CD4-positive, alpha-beta T cell treated with Interferon gamma for 1 hour (primary cell): Measurements from ENCODE around the gene PRR35.

ENCODE experiments used
- DNase-seq: peaks from one replicate; pipeline ENCODE4 v3.0.0-alpha.2; 2020

The PRR35 gene

DNA sequence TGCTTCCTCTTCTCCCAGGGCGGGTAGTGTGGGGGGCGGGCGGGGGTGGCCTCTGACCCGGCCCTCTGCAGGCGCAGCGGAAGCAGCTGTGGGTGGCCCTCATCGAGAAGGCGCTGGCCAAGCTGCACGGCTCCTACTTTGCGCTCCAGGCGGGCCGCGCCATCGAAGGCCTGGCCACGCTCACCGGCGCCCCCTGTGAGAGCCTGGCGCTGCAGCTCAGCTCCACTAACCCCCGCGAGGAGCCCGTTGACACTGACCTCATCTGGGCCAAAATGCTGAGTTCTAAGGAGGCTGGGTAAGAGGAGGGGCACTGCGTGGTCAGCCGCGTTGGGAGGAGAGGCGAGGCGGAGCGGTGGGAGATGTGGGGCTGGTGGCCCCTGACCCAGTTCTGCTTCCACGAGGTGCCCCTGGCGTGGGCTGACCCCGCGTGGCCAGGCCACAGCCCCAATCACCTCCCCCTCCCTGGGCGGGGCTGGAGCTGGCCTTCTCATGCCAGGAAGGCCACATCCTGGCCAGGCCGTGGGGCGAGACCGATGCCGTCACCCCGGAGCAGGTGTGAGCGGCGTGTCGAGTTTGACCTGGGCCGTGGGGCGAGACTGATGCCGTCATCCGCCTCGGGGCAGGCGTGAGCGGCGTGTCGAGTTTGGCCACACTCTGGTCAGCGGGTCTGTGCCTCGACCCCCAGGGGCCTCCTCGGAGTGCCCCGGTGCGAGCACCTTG lies 10.5 kb upstream of the PRR35 start:
- DNase-seq: no peak

DNA sequence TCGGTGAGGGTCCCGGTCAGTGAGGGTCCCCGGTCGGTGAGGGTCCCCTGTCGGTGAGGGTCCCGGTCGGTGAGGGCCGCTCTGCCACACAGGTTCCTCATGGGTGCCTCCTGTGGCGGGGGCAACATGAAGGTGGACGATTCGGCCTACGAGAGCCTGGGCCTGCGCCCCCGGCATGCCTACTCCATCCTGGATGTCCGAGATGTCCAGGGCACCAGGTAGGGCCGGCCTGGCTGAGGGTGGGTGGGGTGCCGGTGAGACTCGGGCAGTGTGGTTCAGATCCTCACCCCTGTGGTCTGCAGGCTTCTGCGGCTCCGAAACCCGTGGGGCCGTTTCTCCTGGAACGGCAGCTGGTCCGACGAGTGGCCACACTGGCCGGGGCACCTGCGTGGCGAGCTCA lies 9.0 kb upstream of the PRR35 start:
- no peak for DNase-seq

DNA sequence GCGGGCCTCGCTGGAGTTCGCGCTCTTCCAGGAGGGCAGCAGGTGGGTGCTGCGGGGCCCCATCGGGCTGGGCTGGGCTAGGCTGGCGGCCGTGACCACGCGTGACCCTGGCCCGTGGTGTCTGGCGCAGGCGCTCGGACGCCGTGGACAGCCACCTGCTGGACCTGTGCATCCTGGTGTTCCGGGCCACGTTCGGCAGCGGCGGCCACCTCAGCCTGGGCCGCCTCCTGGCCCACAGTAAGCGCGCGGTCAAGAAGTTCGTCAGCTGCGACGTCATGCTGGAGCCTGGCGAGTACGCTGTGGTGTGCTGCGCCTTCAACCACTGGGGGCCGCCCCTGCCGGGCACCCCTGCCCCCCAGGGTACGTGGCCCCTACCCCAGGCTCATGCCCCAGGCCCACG lies 8.0 kb upstream of the PRR35 start:
- no peak for DNase-seq

DNA sequence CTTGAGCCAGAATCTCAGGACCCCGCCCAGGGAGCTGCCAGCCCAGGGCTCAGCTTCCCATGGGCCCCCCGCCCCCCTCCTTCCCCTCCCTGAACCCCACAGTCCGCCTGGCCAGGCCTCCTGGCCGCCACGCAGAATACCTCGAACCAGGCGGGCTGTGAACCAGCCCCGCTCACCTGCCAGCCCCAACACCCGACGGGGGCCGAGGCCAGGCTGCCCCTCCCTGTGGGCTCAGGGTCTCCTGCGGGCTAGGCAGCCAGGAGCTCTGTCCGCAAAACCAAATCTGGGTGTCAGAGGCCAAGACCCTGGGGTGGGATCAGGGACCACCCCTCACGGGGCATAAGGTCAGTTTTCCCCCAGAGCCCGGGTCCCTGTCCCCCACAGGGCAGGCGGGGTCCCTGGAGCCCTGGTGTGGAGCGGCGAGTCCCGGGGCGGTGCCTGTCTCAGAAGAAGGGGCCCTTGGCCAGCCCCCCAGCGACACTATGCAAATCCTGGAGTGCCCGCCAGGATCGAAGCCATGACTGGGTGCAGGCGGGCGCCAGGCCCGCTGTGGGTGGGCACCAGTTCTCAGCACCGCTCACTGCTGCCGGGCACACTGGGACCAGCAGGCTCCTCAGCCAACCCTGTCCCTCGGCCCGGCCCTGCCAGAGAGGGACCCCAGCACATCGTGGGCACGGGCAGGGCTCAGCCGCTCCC lies 6.4 kb upstream of the PRR35 start:
- DNase-seq: no peak

DNA sequence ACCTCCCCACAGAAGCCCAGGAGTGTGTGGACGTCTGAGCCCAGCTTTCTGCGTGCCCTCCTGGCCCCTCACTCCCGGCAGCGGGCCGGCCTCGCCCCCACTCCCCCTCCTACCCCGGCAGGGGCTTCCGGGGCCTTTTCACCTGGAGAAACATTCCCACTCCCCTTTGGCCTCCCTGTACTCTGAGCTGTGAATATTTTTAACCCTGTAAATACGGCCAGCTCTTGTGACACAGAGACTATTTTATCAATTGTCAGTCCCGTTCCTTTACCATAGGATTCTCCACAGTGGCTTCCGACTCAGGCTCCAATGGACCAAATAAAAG lies 5.9 kb upstream of the PRR35 start:
- no peak for DNase-seq

DNA sequence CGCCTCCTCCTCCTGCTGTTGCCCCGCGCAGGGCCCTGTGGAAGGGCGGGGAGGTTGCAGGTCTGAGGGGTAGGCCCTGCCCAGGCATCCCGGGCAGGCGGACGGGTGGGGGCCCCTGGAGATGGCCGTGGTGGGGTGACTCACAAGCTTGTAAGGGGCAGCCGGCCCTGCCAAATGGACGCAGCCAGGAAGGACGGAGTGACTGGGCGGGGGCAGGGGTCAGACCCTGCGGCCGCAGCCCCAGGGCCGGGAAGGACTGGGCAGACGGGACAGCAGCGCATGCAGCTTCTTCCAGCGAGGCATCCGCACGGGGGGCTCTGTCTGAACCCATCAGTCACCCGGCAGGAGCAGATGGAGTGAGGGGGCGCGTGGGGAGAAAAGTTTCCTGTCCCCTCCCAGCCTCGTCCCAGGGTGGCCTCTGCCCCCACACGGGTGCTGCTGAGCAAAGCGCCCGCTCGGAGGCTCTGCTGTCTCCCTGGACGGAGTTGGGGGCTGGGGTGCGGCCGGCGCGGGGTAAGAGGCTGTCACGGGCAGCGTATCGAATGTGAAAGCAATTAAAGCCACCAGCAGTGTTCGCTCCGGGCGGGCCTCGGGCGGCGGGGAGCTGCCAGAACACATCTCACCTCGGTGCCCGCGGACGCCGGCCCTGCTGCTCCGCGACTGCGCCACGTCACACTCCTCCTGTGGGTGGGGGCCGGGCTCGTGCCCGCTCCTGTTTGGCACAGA lies 5.4 kb upstream of the PRR35 start:
- DNase-seq: no peak

DNA sequence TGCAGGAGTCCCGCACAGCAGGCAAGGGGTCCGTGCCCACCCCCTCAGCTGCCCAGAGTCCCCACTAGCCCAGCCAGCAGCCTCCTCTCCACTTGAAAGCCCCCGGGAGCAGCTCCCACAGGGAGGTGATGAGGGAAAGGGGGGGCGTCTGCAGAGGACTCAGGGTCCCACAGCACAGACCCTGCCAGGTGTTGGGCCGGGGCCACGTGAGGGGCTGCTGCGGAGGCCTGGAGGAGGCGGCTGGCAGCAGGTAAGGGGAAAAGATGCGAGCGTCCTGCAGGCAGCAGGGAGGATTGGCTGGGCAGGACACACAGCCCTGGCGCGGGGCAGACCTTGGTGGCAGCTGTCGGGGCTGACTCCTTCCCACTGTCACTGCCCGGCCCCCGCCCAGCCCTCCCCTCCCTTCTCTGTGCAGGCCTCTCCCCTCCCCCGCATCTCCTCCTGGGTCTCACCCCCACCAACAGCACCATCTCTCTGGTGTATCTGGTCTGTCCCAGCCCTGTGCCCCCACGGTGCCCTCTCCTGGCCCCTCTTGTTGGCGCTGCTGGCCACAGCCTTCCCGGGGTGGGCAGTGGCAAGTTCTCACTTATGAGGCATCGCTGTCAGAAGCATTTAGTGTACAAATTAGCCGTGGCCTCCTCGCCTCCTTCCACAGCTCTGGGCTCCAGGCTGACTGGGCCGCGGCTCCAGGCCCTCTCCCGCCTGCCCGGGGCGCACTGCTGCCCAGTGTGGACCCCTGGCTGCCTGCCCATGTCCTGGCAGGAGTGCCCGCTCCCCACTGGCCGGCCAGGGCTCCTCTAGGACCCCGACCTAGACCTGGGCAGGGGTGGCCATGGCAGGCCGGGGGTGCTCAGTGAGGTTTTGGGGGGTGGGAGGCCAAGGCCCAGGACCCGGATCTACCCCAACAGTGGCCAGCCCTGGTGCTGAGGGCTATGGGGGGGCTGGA lies 4.4 kb upstream of the PRR35 start:
- DNase-seq: no peak

DNA sequence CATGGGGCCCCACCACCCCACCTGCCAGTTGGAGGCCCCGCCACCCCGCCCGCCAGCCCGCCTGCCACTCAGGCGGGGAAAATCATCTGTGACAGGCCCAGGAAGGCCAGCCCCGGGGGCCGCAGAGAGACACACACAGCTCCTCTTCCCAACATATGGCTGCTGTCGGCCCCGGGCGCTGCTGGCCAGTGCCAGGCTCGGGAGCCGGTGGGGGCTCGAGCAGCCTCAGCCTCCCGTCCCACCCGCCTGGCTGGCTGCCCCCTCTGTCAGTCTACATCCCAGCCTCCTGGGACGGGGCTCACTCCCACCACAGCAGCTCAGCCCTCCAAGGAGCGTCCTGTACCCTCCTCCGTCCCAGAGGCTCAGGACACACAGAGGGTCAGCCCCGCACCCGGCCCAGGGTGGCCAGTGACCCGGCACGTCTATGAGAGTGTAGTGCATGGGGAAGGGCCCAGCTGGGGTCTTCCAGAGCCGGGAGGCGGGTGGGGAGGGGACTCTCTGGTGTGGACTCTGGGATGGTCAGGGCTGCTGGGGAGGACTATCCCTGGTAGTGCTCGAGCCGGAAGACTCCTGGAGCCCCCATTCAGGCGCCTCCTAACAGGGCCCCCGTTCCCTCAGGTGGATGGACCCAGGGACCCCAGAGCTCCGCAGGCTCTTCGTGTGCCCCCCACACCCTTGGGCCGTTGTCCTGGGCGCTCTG lies 3.6 kb upstream of the PRR35 start:
- DNase-seq: no peak

DNA sequence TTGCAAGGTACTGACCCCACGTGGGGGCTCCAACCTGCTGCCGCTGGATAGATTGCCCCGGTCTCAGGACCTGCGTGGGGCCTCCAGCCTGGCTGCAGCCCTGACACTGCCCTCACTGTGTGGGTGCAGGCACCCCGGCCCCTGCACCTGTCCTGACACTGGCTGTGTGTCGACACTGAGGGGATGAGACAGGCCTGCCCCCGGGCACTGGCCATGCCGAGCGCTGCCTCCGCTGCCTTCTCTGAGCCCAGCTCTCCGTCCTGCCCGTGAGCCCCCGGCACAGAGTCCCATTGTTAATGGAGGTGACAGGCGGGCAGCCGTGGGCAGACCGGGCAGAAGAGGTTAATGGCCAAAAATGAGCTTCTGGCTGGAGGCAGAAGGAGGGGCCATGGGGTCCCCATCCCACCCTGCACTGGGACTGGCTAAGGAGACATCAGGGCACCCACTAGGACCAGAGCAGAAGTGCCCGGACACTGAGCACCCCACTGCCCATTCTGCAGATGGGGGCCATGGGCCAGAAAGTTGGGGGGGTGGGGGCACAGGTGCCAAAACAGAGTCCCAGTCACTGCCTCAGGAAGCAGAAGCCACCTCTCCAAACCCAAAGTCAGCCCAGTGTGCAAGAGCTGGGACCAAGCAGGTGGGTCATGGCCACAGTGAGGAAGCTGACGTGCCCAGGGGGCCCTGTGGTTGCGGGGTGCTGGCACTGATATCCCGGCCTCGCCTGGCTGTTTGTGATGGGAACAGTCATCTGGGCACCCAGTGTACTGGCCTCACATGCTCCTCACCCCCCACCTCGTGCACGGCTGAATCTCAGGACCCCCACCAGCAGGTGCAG lies 2.5 kb upstream of the PRR35 start:
- no peak for DNase-seq

DNA sequence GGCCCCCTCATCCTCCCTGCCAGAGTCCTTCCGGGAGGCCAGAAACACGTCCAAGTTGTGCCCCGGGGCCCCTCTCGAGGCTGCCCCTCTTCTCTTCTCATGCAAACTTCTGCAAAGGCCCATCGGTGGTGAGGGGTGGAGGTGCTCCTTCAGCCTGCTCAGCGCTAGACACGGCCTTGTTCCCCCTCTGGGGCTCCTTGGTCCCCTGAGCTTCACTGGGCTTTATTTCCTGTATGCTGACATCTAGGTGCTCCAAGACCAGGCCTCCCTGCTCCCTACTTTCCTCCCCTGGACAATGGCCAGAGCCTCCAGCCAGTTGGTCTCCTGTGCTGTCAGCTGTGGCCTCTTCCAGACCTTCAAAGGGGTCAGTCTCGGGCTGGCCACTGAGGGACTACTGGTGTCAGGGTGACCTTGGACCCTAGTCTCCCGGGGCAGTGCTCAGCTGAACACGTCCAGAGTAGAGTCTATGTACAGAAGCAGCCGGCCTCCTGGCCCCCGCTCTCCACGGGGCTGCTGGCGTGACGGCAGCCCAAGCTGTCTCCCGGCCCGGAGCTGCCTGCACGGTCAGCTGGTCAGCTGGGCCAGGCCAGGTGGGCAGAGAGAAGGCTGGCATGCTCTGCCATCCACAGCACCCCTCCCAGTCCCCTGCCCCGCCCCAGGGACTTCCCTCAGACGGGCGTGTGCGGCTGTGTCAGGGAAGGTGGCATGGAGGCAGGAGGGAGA lies 1.7 kb upstream of the PRR35 start:
- DNase-seq: no peak

DNA sequence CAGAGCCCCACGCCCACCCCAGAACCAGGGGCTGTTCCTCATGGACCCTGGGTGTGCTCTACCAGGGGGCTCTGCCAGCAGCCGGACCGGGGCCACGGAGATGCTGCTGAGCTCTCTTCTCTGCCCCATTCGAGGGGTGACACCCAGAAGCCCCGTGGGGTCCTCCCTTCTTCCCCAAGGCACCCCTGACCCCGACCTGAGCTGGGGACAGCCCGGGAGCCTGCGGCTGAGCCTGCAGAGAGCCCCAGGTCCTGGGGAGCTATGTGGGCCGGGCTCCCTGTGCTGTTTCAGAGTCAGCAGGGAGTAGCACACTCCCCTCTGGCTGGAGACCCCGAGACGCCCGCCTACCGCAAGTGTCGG lies 1.2 kb upstream of the PRR35 start:
- no peak for DNase-seq

DNA sequence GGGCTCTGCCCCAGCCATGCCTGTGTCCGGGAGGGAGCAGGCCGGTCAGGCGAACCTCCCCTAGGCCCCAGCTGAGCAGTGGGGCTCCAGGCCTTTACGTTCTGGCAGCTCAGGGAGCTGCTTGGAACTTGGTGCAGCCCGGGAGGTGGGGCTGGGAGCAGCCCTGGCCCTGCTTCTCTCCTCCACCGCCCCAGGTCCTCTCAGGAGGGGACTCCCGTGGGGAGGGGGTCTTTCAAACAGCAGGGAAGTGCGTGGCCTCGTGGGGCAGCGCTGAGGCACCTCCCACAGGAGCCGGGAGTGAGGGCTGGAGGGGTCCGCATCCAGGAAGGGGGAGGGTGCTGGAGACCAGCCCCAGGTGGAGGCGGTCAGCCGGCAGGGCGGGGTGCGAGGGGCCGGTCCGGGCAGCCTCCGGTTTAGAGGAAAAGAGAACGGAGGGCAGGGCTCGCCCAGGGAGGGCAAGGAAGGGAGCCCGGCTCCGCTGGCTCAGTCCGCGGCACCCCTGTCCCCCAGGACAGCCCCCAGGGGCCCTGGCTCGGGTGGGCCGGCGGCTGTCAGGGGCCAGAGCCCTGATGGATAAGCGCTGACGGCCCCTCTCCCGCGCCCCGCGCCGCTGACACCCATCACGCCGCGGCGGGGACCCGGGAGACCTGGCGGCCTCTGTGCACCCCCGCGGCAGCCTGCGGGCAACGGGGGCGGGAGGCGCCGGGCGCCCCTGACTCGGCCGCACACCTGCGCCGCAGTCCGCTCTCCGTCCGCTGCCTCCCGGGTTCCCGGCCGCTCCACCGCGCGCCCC lies 587 bp upstream of the PRR35 start:
- DNase-seq: no peak

DNA sequence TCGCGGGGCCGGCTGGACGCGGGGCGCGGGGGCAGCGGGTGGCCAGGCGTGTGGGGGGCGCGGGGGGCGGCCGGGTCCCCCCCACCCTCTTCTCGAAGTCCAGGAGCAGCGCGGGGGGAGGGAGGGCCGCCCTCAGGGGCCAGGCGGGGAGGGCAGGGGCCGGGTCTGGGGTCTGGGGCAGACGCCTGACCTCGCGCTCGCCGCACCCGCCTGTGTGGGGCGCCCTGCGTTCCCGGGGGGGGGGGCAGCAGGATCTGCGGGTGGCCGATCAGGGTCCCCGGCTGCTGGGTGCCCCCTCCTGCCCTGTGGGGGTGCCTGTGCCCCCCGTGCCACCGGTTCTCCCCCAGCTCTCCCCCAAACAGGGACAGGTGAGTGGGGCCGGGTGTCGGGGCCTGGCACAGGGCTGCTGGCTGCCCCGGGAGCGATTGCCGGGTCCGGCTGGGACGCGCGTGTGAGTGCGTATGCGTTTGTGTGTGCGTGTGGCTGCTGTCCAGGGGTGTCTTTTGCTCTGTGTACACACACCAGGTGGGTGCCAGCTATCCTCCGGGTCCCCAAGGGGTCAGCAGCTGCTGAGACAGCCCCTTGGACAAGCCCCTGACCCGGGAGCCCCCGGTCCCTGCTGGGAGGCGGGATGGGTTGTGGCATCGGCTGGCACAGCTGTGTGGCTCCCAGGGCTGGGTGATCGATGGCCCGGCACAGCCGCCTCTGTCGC lies 663 bp downstream of the PRR35 start:
- DNase-seq: no peak

DNA sequence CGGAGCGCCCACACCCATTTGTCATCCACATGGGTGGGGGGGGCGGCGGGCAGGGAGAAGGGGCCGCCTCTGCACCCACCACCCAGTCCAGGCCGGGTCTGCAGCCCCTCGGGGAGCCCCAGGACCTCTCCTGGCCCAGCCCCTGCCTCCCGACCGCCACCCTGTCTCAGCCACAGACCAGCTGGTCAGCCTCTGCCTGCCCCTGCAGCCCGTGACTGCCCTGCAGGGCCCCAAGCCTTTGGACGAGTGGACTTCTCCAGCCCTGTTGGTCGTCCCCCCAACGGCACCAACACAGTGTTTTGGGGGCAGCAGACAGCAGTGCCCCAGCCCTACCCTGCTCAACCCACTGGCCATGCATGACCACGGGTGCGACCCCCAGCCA lies 1.2 kb downstream of the PRR35 start:
- DNase-seq: no peak

DNA sequence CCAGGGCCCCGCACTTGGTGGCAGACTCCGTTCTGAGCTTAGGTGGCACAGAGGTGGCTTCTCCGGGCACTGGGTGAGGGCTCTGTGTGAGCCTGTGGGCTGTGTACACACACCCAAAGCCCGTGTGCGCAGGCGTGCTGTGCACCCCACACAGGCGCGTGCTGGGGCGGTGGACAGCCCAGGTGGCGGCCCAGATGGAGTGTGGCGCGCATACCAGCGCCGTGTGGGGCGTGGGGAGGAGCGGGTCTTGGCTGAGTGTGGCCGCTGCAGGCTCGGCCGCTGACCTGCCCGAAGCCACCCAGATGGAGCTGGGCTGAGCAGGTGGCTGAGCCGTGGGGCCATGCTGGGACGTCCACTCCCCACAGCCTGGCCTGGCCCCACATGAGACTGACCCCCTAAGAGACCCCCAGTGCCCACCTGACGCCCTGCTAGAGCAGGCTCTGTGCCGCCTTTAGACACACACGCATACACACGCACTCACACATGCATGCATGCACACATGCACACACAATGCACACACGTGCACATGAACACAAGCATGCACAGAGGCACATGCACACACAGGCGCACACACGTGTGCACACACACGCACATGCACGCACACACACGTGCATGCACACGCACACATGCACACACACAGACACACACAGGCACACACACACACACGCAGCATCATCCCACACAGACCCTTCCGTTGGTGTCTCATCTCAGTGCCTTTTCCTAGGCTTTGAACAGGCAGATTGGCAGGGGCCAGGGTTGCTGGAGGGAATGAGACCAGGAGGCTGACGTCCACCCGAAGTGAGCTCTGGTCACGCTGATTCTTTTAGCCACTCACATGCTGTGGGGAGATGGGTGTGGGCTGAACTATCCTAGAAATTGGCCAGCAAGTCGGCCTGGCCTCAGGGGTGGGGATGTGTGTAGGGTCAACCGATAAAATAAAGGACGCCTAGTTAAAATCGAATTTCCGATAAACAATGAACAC lies 2.1 kb downstream of the PRR35 start:
- no peak for DNase-seq

DNA sequence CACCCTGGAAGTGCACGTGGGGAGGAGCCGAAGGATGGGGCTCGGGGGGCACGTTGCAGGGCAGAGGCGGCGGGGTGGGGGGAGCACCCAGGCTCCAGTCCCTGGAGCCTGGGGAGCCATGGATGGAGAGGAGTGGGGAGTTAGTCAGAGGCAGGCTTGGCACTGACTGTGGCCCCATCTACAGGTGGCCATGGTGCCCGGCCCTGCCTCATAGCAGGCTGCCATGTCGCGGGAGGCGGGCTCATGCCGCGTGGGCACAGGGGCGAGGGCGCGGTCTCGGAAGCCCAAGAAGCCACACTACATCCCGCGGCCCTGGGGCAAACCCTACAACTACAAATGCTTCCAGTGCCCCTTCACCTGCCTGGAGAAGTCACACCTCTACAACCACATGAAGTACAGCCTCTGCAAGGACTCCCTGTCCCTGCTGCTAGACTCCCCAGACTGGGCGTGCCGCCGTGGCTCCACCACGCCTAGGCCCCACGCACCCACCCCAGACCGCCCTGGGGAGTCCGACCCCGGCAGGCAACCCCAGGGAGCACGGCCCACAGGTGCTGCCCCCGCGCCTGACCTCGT lies 3.0 kb downstream of the PRR35 start:
- no peak for DNase-seq

DNA sequence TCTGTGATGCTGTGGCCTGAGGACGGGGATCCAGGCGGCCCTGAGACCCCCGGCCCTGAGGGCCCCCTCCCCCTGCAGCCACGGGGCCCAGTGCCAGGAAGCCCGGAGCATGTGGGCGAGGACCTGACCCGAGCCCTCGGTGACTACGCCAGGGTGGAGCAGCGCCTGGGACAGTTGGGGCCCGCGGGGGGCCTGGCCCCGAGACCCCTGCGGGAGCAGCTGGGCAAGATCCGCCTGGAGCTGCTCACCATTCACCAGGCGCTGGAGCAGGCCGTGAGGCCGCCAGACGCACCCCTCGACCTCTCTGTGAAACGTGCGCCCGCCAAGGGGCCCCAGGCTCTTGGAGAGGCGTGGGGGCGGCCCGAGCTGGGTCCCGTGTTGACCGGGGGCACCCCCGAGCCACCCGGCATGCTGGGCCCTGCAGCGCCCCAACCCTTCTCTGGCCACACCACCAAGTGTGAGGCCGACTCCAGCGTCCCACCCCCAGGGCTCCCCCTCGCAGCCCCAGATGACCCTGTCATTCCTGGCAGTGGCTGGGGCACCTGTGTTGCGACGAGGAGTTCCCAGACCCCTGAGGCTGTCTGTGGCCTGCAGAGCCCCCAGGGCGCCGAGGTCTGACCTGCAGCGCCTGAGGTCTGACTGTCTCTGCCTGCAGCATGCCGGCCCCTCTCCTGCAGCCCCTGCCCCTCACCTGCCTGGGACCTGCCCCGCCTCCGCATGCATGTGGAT lies 4.7 kb downstream of the PRR35 start:
- DNase-seq: no peak
